ENCODE measurements around the gene NBPF6.
"Not testable (repeated sequence)": the region's sequence is repeated elsewhere in the genome, so short reads cannot be mapped to it uniquely, and the experiment has no call there.

Gene NBPF6

DNA sequence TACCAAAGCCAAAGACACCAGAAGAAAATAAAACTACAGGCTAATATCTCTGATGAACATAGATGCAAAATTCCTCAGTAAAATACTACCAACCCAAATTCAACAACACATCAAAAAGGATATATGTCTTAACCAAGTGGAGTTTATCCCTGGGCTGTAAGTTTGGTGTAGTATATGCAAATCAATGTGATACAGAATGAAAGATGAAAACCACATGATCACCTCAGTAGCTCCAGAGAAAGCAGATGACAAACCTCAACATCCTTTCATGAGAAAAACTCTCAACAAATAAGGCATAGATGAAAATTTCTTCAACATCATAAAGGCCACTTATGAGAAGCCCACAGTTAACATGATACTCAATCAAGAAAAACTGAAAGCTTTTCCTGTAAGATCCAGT, 11.6 kb upstream of the NBPF6 start:
- H2AFZ ChIP-seq (ENCODE audit: low read depth, low read length, severe bottlenecking); H3K9ac ChIP-seq (ENCODE audit: low read length); H3K79me2 ChIP-seq (ENCODE audit: insufficient read depth, low read length); H3K27ac ChIP-seq (ENCODE audit: low read depth, low read length); H3K4me2 ChIP-seq (ENCODE audit: low read depth, low read length, poor library complexity, severe bottlenecking); H3K4me3 ChIP-seq (ENCODE audit: insufficient read depth, low read length, poor library complexity, severe bottlenecking); H3K9me2 ChIP-seq (replicated peaks; ENCODE audit: insufficient read depth, low read length); H3K36me3 ChIP-seq (ENCODE audit: low read length); H3F3A ChIP-seq (ENCODE audit: insufficient read depth); H3K9me3 ChIP-seq (ENCODE audit: insufficient read depth, low read length); H4K20me1 ChIP-seq (ENCODE audit: low read depth, low read length); H3K27me3 ChIP-seq (ENCODE audit: low read length): not testable (repeated sequence)

DNA sequence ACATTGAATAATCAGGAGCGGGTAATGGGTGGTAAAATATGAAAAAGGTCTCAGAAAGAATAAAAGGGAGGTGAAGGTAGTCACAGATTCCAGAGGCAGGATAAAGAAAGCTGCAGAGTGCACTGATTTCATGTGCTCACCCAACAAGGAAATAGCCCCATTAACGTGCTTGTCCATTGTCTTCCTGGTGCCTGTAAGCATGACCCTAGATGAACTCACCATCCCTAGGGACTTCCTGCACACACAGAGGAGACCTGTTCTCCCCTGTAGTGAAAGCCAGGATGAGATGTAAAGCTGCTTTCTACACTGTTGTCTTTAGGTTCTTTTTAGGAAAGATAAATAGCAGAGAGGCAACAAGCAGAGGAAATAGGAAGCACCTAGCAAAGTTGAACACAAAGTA, 4.4 kb downstream of the NBPF6 start:
- not testable (repeated sequence) for H3K9me2 ChIP-seq (replicated peaks; ENCODE audit: insufficient read depth, low read length); H3K36me3 ChIP-seq (ENCODE audit: low read length); H3K27me3 ChIP-seq (ENCODE audit: low read length); H3K4me3 ChIP-seq (ENCODE audit: insufficient read depth, low read length, poor library complexity, severe bottlenecking); H2AFZ ChIP-seq (ENCODE audit: low read depth, low read length, severe bottlenecking); H3K4me2 ChIP-seq (ENCODE audit: low read depth, low read length, poor library complexity, severe bottlenecking); H3K27ac ChIP-seq (ENCODE audit: low read depth, low read length); H4K20me1 ChIP-seq (ENCODE audit: low read depth, low read length); H3K9me3 ChIP-seq (ENCODE audit: insufficient read depth, low read length); H3K9ac ChIP-seq (ENCODE audit: low read length); H3F3A ChIP-seq (ENCODE audit: insufficient read depth); H3K79me2 ChIP-seq (ENCODE audit: insufficient read depth, low read length)

DNA sequence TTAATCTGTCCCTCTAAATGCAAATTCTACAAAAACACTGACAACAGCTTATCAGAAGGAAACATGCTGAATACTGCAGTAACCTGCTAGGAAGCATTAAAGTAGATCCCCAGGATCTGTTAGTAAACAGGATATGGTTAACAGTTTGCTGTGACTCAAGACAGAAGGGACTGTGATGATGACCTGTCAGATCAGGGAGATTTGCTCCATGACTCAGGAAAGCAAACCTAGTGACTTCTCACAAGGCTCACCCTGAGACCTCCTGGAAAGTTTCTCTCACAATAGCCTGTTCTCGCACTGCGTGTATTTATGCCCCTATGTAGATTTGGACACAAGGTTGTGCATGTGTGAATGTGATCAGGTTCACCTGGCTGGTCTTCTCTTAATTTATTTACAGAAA, 8.5 kb downstream of the NBPF6 start:
- not testable (repeated sequence) for H3K27ac ChIP-seq (ENCODE audit: low read depth, low read length); H3K9ac ChIP-seq (ENCODE audit: low read length); H4K20me1 ChIP-seq (ENCODE audit: low read depth, low read length)

DNA sequence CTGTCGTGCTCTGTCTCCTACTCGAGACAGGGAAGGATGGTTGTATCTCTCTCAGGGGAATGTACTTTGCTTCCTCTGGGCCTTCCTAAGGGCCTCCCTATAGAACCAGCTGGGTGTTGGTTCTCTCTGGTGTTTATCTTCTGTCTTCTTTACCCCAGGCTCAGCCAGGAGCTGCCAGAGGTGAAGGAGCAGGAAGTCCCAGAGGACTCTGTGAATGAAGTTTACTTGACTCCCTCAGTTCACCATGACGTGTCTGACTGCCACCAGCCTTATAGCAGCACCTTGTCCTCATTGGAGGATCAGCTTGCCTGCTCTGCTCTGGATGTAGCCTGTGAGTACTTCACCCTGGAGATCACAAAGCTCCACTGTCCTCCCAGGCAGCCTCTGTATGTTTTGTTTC, 11.6 kb downstream of the NBPF6 start:
- not testable (repeated sequence) for H4K20me1 ChIP-seq (ENCODE audit: low read depth, low read length); H3F3A ChIP-seq (ENCODE audit: insufficient read depth); H3K79me2 ChIP-seq (ENCODE audit: insufficient read depth, low read length); H3K9me2 ChIP-seq (replicated peaks; ENCODE audit: insufficient read depth, low read length); H2AFZ ChIP-seq (ENCODE audit: low read depth, low read length, severe bottlenecking); H3K9ac ChIP-seq (ENCODE audit: low read length); H3K27ac ChIP-seq (ENCODE audit: low read depth, low read length); H3K4me3 ChIP-seq (ENCODE audit: insufficient read depth, low read length, poor library complexity, severe bottlenecking); H3K27me3 ChIP-seq (ENCODE audit: low read length); H3K4me2 ChIP-seq (ENCODE audit: low read depth, low read length, poor library complexity, severe bottlenecking); H3K36me3 ChIP-seq (ENCODE audit: low read length); H3K9me3 ChIP-seq (ENCODE audit: insufficient read depth, low read length)

More for the DNA sequence above, 8.5 kb downstream of the NBPF6 start:
- H3F3A ChIP-seq (ENCODE audit: insufficient read depth); H3K9me3 ChIP-seq (ENCODE audit: insufficient read depth, low read length); H3K4me3 ChIP-seq (ENCODE audit: insufficient read depth, low read length, poor library complexity, severe bottlenecking); H3K4me2 ChIP-seq (ENCODE audit: low read depth, low read length, poor library complexity, severe bottlenecking); H3K27me3 ChIP-seq (ENCODE audit: low read length); H3K9me2 ChIP-seq (replicated peaks; ENCODE audit: insufficient read depth, low read length); H2AFZ ChIP-seq (ENCODE audit: low read depth, low read length, severe bottlenecking); H3K36me3 ChIP-seq (ENCODE audit: low read length); H3K79me2 ChIP-seq (ENCODE audit: insufficient read depth, low read length): not testable (repeated sequence)

DNA sequence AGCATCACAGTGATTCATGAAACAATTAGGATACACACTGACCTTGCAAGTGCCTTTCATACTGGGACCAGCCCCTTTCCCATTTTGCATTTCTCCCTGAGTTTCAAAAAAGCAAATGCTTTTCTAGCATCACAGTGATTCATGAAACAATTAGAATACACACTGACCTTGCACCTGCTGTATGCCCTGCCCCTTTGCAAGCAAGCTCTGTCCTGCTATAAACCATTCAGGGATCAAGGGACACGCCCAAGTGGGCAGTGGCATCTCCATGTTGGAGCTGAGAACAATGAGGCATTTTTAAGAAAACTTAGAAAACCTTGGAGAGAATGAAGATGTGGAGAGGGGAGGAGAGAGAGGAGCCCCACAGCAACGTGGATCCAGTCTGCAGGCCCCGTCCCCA, 13.8 kb downstream of the NBPF6 start:
- not testable (repeated sequence) for H3K9me3 ChIP-seq (ENCODE audit: insufficient read depth, low read length); H3K79me2 ChIP-seq (ENCODE audit: insufficient read depth, low read length); H3K9ac ChIP-seq (ENCODE audit: low read length); H3K27ac ChIP-seq (ENCODE audit: low read depth, low read length); H3F3A ChIP-seq (ENCODE audit: insufficient read depth); H4K20me1 ChIP-seq (ENCODE audit: low read depth, low read length); H3K36me3 ChIP-seq (ENCODE audit: low read length); H3K4me2 ChIP-seq (ENCODE audit: low read depth, low read length, poor library complexity, severe bottlenecking); H3K9me2 ChIP-seq (replicated peaks; ENCODE audit: insufficient read depth, low read length); H3K27me3 ChIP-seq (ENCODE audit: low read length); H3K4me3 ChIP-seq (ENCODE audit: insufficient read depth, low read length, poor library complexity, severe bottlenecking); H2AFZ ChIP-seq (ENCODE audit: low read depth, low read length, severe bottlenecking)

DNA sequence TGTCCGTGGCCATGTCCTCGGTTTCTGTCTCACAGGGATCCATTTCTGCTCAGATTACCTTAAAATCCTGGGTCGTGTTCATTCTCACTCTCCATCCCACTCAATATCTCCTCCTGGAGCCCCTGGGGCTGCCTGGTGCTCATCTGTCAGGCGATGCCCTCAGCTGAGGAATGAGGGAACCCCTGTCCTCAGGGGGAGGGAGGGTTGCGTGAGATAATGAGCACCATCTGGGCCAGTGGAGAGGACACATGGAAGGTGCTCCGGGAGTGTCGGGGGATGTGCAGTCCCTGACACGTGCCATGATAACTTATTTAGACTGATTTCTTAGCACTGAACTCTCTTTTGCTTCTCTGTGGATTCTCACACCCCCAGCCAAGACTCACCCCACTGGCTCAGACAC, 16.0 kb downstream of the NBPF6 start:
- H3K79me2 ChIP-seq (ENCODE audit: insufficient read depth, low read length); H3K27me3 ChIP-seq (ENCODE audit: low read length); H3K36me3 ChIP-seq (ENCODE audit: low read length); H2AFZ ChIP-seq (ENCODE audit: low read depth, low read length, severe bottlenecking); H4K20me1 ChIP-seq (ENCODE audit: low read depth, low read length); H3K9me2 ChIP-seq (replicated peaks; ENCODE audit: insufficient read depth, low read length); H3K27ac ChIP-seq (ENCODE audit: low read depth, low read length); H3K9me3 ChIP-seq (ENCODE audit: insufficient read depth, low read length); H3F3A ChIP-seq (ENCODE audit: insufficient read depth); H3K4me3 ChIP-seq (ENCODE audit: insufficient read depth, low read length, poor library complexity, severe bottlenecking); H3K4me2 ChIP-seq (ENCODE audit: low read depth, low read length, poor library complexity, severe bottlenecking); H3K9ac ChIP-seq (ENCODE audit: low read length): not testable (repeated sequence)

DNA sequence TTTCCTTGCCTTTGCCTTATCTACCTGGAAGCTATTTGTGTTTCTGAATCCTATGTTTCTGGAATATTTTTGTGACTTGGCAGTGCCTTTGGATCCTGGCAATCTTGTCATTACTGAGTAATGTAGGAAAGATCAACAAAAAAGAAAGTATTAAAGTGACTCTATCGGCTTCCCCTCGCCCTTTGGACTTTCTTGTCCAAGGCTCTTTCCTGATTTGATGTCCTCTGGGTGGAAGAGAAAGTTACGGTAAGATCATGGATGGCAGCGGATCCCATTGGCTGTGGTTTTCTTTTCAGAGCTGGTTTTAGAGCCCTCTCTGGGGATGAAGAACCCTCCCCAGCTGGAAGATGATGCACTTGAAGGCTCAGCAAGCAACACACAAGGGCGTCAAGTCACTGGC, 17.0 kb downstream of the NBPF6 start:
- not testable (repeated sequence) for H3F3A ChIP-seq (ENCODE audit: insufficient read depth); H3K27me3 ChIP-seq (ENCODE audit: low read length)

DNA sequence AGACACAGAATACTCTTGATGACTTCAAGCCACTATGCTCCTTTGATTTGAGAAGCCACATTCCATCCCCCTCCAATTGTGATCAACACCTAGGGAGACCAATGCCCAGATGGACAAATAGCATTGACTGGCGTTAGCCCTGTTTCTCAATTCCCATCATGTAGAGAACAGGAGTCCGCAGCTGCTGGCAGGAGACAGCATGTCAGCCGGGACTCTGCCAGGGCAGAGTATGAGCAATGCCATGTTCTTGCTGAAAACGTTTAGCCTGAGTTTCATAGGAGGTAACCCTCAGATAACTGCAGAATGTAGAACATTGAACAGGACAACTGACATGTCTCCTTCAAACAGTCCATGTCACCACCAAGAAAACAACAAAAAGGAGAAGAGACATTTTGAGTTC, 20.6 kb downstream of the NBPF6 start:
- H3K27ac ChIP-seq (ENCODE audit: low read depth, low read length); H3K4me3 ChIP-seq (ENCODE audit: insufficient read depth, low read length, poor library complexity, severe bottlenecking); H3K79me2 ChIP-seq (ENCODE audit: insufficient read depth, low read length); H3F3A ChIP-seq (ENCODE audit: insufficient read depth); H3K4me2 ChIP-seq (ENCODE audit: low read depth, low read length, poor library complexity, severe bottlenecking); H3K27me3 ChIP-seq (ENCODE audit: low read length); H3K9me2 ChIP-seq (replicated peaks; ENCODE audit: insufficient read depth, low read length); H4K20me1 ChIP-seq (ENCODE audit: low read depth, low read length); H3K9me3 ChIP-seq (ENCODE audit: insufficient read depth, low read length); H3K36me3 ChIP-seq (ENCODE audit: low read length); H2AFZ ChIP-seq (ENCODE audit: low read depth, low read length, severe bottlenecking); H3K9ac ChIP-seq (ENCODE audit: low read length): not testable (repeated sequence)

More for the DNA sequence above, 17.0 kb downstream of the NBPF6 start:
- not testable (repeated sequence) for H3K27ac ChIP-seq (ENCODE audit: low read depth, low read length); H3K4me3 ChIP-seq (ENCODE audit: insufficient read depth, low read length, poor library complexity, severe bottlenecking); H2AFZ ChIP-seq (ENCODE audit: low read depth, low read length, severe bottlenecking); H3K4me2 ChIP-seq (ENCODE audit: low read depth, low read length, poor library complexity, severe bottlenecking); H3K79me2 ChIP-seq (ENCODE audit: insufficient read depth, low read length); H3K9me2 ChIP-seq (replicated peaks; ENCODE audit: insufficient read depth, low read length); H3K9me3 ChIP-seq (ENCODE audit: insufficient read depth, low read length); H4K20me1 ChIP-seq (ENCODE audit: low read depth, low read length); H3K36me3 ChIP-seq (ENCODE audit: low read length); H3K9ac ChIP-seq (ENCODE audit: low read length)
